Fibroblast of lung (primary cell): Measurements from ENCODE around the gene MYH9.

Experiments
- EZH2 ChIP-seq: IDR thresholded peaks from 2 replicates; pipeline ENCODE4 v1.5.1; 2012; ENCODE audit warnings: low read length, control low read depth, mild to moderate bottlenecking; ENCODE audit errors: missing control alignments
- TF ChIP-seq, protein P1 (sequence below), 2 donors: IDR thresholded peaks in 1 of 2; conservative IDR thresholded peaks in 1 of 2; 1 replicate in 1 of 2; 2 replicates in 1 of 2; pipeline ENCODE4 v1.5.1; 2011 to 2012; ENCODE audit warnings: low read length in 2 of 2, control low read depth in 1 of 2, inconsistent platforms in 1 of 2, low read depth in 1 of 2, mild to moderate bottlenecking in 1 of 2

DNA sequence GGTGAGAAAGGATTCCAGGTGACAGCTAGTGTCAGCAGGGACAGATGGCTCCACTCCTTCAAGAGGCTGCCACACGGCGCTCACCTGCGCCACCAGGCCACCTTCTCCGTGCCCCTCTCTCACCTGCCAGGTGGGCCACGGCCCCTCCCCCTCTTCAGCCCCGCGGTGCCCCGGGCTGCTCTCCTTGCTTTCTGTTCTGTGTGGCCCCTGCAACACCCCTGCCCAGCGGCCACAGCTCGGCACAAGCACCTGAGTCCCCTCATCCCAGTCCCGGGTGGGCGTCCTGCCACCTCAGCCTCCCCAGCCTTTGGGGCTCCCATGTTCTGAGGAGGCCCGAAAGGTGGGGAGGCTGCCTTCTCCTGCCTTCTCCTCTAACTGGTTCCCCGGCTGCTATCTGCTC lies 88.5 kb downstream of the MYH9 start:
- TF ChIP-seq, protein P1, sequence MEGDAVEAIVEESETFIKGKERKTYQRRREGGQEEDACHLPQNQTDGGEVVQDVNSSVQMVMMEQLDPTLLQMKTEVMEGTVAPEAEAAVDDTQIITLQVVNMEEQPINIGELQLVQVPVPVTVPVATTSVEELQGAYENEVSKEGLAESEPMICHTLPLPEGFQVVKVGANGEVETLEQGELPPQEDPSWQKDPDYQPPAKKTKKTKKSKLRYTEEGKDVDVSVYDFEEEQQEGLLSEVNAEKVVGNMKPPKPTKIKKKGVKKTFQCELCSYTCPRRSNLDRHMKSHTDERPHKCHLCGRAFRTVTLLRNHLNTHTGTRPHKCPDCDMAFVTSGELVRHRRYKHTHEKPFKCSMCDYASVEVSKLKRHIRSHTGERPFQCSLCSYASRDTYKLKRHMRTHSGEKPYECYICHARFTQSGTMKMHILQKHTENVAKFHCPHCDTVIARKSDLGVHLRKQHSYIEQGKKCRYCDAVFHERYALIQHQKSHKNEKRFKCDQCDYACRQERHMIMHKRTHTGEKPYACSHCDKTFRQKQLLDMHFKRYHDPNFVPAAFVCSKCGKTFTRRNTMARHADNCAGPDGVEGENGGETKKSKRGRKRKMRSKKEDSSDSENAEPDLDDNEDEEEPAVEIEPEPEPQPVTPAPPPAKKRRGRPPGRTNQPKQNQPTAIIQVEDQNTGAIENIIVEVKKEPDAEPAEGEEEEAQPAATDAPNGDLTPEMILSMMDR (conservative IDR thresholded peaks at IDR 0.05 in 1 of 2, IDR thresholded peaks at IDR 0.05 in 1 of 2; ENCODE audit: low read depth in 1 of 2, low read length in 2 of 2), result no peak
- no peak for TF ChIP-seq EZH2
